ENCODE results near the gene DHX32.

The DHX32 gene

DNA sequence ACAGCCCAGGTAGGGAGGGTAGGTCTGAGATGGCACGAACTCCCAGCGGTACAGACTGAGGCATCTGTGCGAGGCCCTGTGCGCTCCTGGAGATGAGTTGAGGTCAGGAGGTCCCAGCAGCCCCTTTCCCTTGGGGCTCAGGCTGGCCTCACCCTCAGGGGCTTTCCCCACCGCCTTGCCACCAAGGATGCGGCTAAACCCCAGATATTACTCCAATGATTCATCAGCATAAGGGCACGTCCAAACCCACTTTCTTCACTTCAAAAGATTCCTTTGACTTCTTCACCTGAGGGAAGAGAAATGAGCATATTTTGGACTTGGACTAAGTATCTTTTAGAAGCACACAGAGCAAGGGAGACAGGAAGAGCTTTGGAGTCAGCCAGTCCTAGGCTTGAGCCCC lies 78.4 kb downstream of the DHX32 start:
- no peak for DNase-seq

DNA sequence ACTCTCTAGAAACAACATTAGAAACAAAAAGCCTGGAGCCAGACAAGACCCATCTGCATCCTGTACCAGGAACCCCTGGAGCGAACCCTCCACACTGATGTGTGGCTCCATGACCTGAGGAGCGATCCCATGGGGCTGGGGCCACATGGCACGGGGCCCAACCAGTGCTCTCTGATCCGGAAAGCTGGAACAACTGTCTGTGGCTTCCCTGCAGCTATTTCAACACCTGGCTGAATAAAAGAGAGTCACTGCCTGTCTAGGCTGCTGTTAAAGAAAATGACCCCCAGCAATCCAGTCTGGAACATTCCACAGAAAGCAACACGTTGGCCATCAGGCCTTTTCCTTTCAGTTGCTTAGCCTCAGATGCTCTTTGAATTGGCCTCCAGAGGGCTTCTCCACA lies 79.0 kb downstream of the DHX32 start:
- DNase-seq = no peak

DNA sequence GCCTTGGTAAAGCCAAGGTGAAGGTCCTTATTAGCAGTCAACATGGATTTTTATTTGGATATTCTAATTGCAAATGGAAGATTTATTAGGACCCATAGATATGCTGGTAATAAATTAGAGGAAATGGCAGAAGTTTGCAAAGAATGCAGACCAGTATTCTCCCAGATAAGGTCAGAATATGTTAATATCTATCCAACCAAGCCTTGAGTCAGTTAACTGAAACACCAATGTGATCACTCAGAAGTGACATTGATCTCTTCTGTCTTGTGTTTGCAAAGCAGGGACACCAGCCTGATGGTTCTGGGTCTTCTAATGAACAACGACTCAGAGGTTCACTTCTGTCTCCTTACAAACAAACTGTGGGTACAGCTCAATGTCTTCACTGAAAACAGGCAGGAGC lies 79.5 kb downstream of the DHX32 start:
- no peak for DNase-seq

DNA sequence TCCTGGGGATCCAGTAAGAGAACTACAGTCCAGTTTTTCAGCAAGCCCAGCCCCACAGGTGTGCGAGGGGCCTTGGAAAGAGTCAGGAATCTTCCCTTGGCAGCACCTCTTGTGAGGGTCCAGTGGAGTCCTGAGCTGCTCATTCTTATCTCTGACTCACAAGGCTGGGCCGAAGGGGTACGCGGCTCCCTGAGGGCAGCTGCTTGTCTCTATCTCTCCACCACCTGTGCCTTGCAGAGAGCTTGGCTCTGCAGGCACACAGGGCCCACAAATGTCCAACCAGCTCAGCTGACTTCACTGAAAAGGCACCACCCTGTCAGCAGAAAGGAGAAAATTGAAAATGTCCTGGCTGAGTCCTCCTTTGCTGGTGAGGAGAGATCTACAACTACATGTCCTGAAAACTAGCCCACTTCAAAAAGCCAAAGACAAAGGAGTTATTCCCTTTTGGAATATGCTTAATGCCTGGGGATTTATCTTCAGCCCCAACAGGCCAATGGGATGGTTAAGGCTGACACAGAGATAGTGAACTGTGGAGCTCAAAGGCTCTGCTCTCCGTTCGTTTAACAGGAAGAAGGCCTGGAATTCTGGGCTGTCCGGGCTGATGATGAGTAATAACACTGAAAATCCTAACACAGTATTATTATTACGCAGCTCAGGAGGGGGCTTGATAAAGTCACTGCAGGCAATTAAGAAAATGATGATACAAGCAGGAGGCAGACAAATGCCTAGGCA lies 81.5 kb downstream of the DHX32 start:
- DNase-seq = no peak

DNA sequence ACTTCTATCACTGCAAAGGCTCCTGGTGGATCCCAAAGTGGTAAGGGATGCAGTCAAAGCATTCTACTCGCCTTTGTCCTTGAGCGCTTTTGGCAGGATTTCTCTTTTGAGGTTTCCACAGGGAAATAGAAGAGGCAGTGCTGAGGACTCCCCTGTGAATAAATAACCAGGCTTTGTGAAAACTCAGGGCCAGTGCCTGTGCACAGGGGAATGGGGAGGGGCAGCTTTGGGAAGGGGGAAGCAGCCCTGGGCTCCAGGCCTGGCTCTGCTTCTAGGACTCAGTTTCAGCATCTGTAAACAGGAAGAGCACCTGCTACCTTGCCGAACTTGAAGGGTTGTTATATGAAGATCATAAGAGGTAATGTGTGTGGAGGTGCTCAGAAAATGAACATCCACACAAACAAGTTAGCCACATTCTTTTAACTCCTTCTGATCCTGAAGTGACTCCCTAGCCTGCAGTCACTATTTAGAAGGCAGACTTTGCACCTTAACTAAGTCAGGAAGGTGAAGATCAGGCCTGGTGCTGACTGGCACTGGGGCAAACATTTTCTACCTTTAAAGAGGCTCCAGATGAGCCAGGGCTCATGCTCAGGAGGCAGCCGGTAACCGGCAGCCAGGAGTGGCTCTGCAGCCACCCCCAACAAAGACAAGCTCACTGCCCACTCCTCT lies 83.0 kb downstream of the DHX32 start:
- DNase-seq = no peak

DNA sequence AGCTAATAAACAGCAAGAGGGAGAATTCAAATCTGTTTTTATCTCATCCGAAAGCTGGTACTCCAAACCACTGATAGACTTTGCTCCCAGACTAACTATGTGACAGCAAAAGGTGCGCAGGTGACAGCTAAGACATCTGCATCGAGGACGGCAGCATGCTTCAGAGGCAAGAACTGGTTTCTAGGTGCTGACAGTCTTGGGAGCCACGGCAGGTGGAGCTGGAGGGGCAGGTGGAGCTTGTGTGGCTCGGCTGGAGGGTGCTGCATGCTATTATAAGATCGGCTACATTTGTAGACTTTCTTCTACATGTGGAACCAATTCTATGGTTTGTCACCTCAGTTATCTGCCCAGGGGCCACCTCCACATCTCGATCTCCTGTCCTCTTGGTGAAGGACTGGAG lies 83.7 kb downstream of the DHX32 start:
- DNase-seq = no peak

DNA sequence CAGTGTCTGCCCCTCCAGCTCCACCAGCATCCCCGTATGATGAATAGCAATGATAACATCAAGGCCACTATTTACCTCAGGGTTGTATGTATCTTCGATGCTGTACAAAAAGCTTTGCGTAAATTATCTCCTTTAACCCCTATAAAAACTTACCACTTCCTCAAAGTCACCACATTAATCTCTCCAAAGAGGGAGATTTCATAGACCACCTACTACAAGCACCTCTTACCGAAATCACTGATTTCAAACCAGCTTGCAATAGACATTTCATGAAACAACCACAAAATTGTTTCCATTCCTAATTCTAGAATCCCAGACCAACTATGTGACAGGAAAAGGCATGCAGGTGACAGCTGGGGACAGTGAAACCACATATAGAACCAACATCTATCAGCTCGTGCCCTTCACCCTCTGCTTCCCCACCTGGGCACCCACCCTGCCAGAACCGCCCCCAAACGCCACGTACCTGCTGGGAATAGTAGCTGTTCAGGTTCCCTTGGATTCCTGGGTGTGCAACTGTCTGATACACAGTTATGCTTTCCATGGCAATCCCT lies 85.4 kb downstream of the DHX32 start:
- DNase-seq = no peak

DNA sequence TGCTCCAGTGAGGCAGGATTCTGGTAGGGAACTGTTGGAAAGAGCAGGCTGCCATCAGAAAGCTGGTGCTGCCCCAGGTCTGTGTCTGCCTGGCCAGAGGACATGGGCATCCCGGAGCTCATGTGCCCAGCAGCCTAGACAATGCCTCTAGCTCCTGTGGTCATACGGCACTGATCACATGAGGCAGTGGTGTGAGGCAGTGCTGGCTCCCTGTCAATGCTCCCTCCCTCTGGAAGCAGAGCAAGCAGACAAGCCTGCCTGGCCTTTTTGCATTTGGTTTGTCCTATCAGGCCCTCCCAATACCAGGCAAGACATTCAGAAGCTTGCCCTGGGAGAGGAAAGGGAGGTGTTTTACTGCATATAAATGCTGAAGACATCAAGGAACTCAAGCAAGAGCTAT lies 86.0 kb downstream of the DHX32 start:
- no peak for DNase-seq

DNA sequence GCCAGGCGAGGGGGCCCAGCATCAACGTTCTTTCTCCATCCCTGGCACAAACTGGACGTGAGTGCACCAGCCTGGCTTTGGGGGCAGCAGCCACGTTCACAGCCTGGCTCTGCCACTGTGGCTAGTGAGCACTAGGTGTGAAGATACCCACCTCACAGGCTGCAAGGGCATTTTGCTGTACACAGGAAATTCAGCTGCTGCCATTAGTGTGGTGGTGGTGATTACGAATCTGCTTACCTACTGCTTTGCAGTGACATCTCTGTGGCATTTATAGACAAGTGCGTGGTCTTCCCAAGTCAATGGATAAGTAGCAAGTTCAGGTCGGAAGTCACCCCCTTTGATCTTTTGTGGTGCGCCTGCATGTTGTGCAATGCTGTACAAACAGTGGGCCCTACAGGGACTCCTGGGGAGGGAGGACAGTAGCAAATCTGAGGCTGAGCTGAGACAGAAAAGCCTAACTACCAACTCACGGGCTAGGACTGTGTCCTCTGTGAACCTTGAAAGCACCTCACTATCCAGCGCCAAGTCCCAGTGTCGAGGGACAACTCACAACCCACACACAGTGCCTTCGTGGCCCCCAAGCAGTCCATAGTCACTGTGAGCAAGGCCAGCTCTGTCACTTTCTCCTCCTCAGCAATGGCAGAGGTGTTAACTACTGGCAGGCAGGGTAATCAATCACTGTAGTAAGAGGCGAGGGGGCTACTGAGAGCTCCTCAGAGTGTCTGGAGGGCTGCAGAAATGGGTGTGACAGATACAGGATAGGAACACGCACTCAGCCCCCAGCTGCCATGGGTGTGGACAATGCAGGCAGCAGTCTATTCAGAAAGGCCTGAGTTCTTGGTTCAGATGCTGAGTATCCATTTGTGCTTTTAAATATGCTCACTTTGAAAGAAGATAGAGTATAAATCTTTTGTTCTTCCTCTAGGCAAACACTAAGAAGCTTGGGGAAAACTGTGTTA lies 88.5 kb downstream of the DHX32 start:
- DNase-seq = no peak

DNA sequence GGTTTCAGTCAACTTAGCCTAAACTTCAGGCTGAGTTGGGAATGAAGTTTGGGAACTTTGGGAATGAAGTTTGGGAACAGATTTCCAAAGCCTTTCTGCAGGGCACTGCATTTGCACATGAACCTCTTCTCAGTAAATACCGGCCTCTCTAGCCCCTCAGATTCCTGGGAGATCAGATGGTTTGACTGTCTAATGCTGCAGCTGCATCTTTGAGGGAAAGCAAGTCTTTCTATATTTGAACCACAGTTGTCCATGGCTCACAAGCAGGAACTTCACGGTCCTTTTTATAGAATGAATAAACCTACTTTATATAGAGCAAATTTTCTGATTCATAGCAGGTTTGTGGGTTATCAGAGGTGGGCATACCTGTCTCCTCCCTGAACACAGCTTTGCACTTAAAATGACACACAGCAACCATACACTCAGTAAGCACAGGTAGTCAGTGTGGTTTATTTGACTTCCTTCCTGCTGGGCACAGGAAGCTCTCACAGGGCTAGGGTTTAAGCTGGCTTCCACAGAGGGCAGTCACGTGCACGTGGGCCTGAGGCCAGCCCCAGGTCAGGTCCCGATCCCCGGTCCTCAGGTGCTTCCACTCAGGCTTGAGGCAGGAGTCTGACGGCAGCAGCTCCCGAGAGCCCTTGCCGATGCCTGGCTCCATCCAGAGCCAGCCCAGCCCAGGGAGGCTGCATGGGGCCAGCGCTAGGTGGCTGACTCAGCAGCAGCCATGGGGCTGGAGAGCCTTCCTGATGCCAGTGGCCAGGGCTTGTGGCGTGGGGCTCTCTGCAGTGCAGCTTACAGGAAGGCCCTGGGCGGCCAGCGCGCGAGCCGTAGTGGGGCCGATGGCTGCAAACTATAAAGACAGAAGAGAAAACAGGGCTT lies 92.7 kb downstream of the DHX32 start:
- no peak for DNase-seq

Measured in T-helper 9 cell (primary cell).